MM.1S (cell line): ENCODE data around the gene TFDP3.

ENCODE experiments used
- DNase-seq: peaks from one replicate; pipeline ENCODE4 v3.0.0-alpha.2; 2015
- H2AFZ ChIP-seq: fragments of 300-600 bp; sonication (generic); 2 replicates; pipeline ENCODE4 v1.6.0; 2016; ENCODE audit warnings: antibody characterized with exemption, low read length
- H3F3A ChIP-seq: fragments of 300-600 bp; sonication (generic); 2 replicates; pipeline ENCODE4 v1.6.1; 2016; ENCODE audit warnings: mild to moderate bottlenecking, antibody characterized with exemption, low read length, moderate library complexity, mixed read lengths; ENCODE audit not compliant: insufficient read depth
- H3K27ac ChIP-seq: fragments of 300-600 bp; sonication (generic); 2 replicates; pipeline ENCODE4 v1.5.1; 2016; ENCODE audit warnings: mild to moderate bottlenecking, low read length
- H3K27me3 ChIP-seq: fragments of 300-600 bp; sonication (generic); replicated peaks from 2 replicates; pipeline ENCODE4 v1.6.0; 2016; ENCODE audit warnings: low read length; ENCODE audit not compliant: insufficient read depth
- H3K36me3 ChIP-seq: fragments of 300-600 bp; sonication (generic); replicated peaks from 2 replicates; pipeline ENCODE4 v1.6.1; 2016; ENCODE audit warnings: mild to moderate bottlenecking, low read length, mixed read lengths; ENCODE audit not compliant: insufficient read depth
- H3K4me1 ChIP-seq: fragments of 300-600 bp; sonication (generic); 2 replicates; pipeline ENCODE4 v1.6.1; 2016; ENCODE audit warnings: low read length, mixed read lengths
- H3K4me2 ChIP-seq: fragments of 300-600 bp; sonication (generic); 2 replicates; pipeline ENCODE4 v1.6.0; 2016; ENCODE audit warnings: low read depth, low read length
- H3K4me3 ChIP-seq: fragments of 300-600 bp; sonication (generic); 2 replicates; pipeline ENCODE4 v1.5.1; 2016; ENCODE audit warnings: low read length, mixed read lengths
- H3K79me2 ChIP-seq: fragments of 300-600 bp; sonication (generic); 2 replicates; pipeline ENCODE4 v1.6.1; 2016; ENCODE audit warnings: mixed run types, low read length, mixed read lengths
- H3K9ac ChIP-seq: fragments of 300-600 bp; sonication (generic); 2 replicates; pipeline ENCODE4 v1.6.1; 2016; ENCODE audit warnings: low read length, mixed read lengths
- H3K9me2 ChIP-seq: fragments of 300-600 bp; sonication (generic); replicated peaks from 2 replicates; pipeline ENCODE4 v1.6.1; 2016; ENCODE audit warnings: mild to moderate bottlenecking, low read length, mixed read lengths; ENCODE audit not compliant: insufficient read depth
- H3K9me3 ChIP-seq: fragments of 300-600 bp; sonication (generic); replicated peaks from 2 replicates; pipeline ENCODE4 v1.6.1; 2016; ENCODE audit warnings: mild to moderate bottlenecking, low read length, mixed read lengths; ENCODE audit not compliant: insufficient read depth
- H4K20me1 ChIP-seq: fragments of 300-600 bp; sonication (generic); 2 replicates; pipeline ENCODE4 v1.6.1; 2016; ENCODE audit warnings: mild to moderate bottlenecking, low read length, moderate library complexity, mixed read lengths; ENCODE audit not compliant: insufficient read depth
- EZH2 ChIP-seq: fragments of 300-600 bp; sonication (generic); optimal IDR thresholded peaks from 2 replicates; pipeline ENCODE3; 2017; ENCODE audit warnings: low read depth, mild to moderate bottlenecking, antibody characterized with exemption, low read length, mixed read lengths
- EZH2phosphoT487 ChIP-seq: fragments of 300-600 bp; sonication (generic); IDR thresholded peaks from 2 replicates; pipeline ENCODE4 v1.6.1; 2018; ENCODE audit warnings: antibody characterized with exemption, low read length
- TF ChIP-seq, protein P1 (sequence below): fragments of 300-600 bp; sonication (generic); IDR thresholded peaks from 2 replicates; pipeline ENCODE4 v1.5.1; 2016; ENCODE audit warnings: antibody characterized with exemption, low read length, mixed read lengths

TFDP3 gene

DNA sequence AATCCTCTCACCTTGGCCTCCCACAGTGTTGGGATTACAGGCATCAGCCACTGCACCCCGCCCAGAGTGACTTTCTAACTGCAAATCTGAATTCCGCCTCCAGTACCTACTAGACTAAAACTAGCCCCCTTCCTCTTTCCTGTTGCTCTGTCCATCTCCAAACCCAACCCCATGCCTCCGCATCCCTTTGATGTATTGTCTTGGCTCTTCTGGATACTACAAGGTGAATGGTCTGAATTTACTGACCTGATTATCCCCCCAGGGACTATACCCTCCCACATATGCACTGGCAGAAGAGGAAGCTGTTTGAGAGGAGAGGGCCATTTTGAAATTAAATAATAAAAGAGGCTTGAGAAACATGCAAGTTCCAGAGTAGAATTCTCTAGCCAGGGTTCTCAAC is 17.7 kb upstream of the TFDP3 start:
- no peak overlapping the region for H3K4me2 ChIP-seq
- no peak overlapping the region for H3K4me3 ChIP-seq
- no peak overlapping the region for H2AFZ ChIP-seq
- H3K9me3 ChIP-seq, result no peaks in the 10 kb centered on the region
- H3K4me1 ChIP-seq, result no peaks in the 10 kb centered on the region
- no peaks in the 10 kb centered on the region for H3K27me3 ChIP-seq
- DNase-seq, result no peak
- no peak overlapping the region for H3K9ac ChIP-seq
- no peaks in the 10 kb centered on the region for H3K9me2 ChIP-seq
- no peak overlapping the region for H3K27ac ChIP-seq
- H4K20me1 ChIP-seq, result no peaks in the 10 kb centered on the region
- H3F3A ChIP-seq, result no peaks in the 10 kb centered on the region
- no peak for TF ChIP-seq EZH2
- TF ChIP-seq, protein P1, sequence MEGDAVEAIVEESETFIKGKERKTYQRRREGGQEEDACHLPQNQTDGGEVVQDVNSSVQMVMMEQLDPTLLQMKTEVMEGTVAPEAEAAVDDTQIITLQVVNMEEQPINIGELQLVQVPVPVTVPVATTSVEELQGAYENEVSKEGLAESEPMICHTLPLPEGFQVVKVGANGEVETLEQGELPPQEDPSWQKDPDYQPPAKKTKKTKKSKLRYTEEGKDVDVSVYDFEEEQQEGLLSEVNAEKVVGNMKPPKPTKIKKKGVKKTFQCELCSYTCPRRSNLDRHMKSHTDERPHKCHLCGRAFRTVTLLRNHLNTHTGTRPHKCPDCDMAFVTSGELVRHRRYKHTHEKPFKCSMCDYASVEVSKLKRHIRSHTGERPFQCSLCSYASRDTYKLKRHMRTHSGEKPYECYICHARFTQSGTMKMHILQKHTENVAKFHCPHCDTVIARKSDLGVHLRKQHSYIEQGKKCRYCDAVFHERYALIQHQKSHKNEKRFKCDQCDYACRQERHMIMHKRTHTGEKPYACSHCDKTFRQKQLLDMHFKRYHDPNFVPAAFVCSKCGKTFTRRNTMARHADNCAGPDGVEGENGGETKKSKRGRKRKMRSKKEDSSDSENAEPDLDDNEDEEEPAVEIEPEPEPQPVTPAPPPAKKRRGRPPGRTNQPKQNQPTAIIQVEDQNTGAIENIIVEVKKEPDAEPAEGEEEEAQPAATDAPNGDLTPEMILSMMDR, result no peak
- TF ChIP-seq EZH2phosphoT487, result no peak
- H3K36me3 ChIP-seq, result no peaks in the 10 kb centered on the region
- H3K79me2 ChIP-seq, result no peaks in the 10 kb centered on the region

DNA sequence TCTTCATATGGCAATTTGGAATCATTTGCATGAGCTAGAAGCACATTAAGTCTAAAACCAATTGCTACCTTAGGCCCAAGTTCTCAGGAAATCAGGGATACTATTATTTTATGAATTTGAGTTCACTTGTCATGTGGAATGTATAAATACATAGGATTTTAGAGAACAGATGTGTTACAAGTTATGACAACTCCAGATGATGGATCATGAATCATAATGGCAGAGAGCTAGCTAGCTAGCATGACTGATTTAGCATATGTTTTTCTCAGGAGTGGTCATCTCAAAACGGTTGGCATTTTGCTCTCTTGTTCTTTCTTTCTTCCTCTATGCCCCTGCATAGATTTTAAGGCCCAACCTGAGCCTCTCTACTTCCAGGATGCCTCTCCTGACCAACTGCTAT is 14.2 kb upstream of the TFDP3 start:
- H3K27ac ChIP-seq, result no peak overlapping the region
- DNase-seq, result no peak
- no peaks in the 10 kb centered on the region for H3K9me3 ChIP-seq
- no peaks in the 10 kb centered on the region for H3K4me1 ChIP-seq
- H3K36me3 ChIP-seq, result no peaks in the 10 kb centered on the region
- no peak overlapping the region for H3K4me2 ChIP-seq
- TF ChIP-seq, protein P1, result no peak
- no peak for TF ChIP-seq EZH2phosphoT487
- TF ChIP-seq EZH2, result no peak
- no peaks in the 10 kb centered on the region for H4K20me1 ChIP-seq
- no peaks in the 10 kb centered on the region for H3F3A ChIP-seq
- no peaks in the 10 kb centered on the region for H3K9me2 ChIP-seq
- H3K79me2 ChIP-seq, result no peaks in the 10 kb centered on the region
- H3K27me3 ChIP-seq, result no peaks in the 10 kb centered on the region
- H2AFZ ChIP-seq, result no peak overlapping the region
- no peak overlapping the region for H3K4me3 ChIP-seq
- no peak overlapping the region for H3K9ac ChIP-seq

DNA sequence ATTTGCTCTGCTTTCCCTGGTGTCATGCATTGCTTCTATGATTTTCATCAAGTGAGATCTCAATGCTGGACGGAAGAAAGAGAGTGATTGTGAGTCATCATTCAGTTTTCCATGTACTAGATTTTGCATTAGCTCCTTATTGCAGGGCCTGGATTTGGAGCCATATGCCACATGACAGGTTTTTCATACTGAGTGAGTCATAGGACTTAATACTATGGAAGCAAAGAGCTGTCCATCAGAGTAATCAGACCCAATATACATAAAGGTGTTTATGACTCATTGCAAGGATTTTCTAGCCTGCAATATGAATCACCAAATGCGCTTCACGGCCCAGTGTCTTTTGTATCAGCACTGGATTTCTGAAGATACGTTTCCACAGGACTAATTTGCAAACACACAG is 11.2 kb upstream of the TFDP3 start:
- DNase-seq, result no peak
- Histone ChIP-seq H4K20me1 (no peaks in the 10 kb centered on the region), H3K79me2 (no peaks in the 10 kb centered on the region), H3F3A (no peaks in the 10 kb centered on the region), H3K27ac (no peak overlapping the region), H3K9me3 (no peaks in the 10 kb centered on the region), H3K9me2 (no peaks in the 10 kb centered on the region), H3K4me1 (no peaks in the 10 kb centered on the region), H3K4me2 (no peak overlapping the region), H2AFZ (no peak overlapping the region), H3K9ac (no peak overlapping the region), H3K36me3 (no peaks in the 10 kb centered on the region), H3K4me3 (no peak overlapping the region), H3K27me3 (no peaks in the 10 kb centered on the region)
- no peak for TF ChIP-seq EZH2phosphoT487
- TF ChIP-seq, protein P1, result no peak
- TF ChIP-seq EZH2, result no peak

- no peak overlapping the region for H3K4me2 ChIP-seq
- H4K20me1 ChIP-seq, result no peaks in the 10 kb centered on the region
- no peaks in the 10 kb centered on the region for H3K79me2 ChIP-seq
- no peak overlapping the region for H3K4me3 ChIP-seq
- H3K9ac ChIP-seq, result no peak overlapping the region
- no peaks in the 10 kb centered on the region for H3K9me3 ChIP-seq
- TF ChIP-seq, protein P1, result peak; percentile 48
- no peak for TF ChIP-seq EZH2phosphoT487
- no peaks in the 10 kb centered on the region for H3F3A ChIP-seq
- no peaks in the 10 kb centered on the region for H3K27me3 ChIP-seq
- H3K27ac ChIP-seq, result no peak overlapping the region
- H3K36me3 ChIP-seq, result no peaks in the 10 kb centered on the region
- peak; percentile 53 for DNase-seq
- no peaks in the 10 kb centered on the region for H3K4me1 ChIP-seq
- no peak overlapping the region for H2AFZ ChIP-seq
- no peaks in the 10 kb centered on the region for H3K9me2 ChIP-seq
These were observed 2.4 kb downstream of the TFDP3 start for GRCh38 chrX:133215747-133216146.
